ENCODE data around the gene NUP214.

NUP214 gene

DNA sequence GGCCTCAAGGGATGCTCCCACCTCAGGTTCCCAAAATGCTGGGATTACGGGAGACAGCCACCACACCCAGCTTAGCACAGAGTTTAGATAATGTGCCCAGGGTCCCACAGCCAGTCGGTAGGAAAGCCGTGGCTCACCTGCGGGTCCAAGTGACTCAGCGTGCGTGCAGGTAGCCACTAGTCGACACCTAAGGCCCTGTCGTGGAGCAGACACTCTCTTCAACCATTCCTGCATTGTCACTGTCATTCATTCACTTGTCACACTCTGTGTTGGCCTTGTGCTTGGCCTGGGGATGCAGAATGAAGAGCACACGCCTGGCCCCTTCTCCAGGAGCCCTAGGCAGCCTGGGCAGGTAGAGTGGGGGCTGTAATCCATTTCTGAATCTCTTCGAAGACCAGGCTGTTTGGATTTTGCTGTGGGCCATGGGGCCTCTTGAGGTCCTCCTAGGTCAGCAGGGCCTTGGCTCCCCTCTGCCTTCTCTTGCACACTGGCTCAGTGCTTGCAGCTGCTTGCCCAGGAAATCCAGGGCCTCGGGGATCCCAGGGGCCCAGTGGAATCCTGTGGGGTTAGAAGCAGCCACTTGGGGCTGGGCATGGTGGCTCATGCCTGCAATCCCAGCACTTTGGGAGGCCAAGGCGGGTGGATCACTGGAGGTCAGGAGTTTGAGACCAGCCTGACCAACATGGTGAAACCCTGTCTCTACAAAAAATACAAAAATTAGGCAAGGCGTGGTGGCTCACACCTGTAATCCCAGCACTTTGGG lies 35.2 kb upstream of the NUP214 start:
- Histone ChIP-seq H3K27me3 (ENCODE audit: insufficient read depth, poor library complexity, severe bottlenecking) (peaks cover 9% of the 10 kb centered on the region), H3K4me3 (replicated peaks; ENCODE audit: insufficient read depth, low read length) (no peak overlapping the region)
- no peak for DNase-seq (ENCODE audit: low read depth in 1 of 2, low spot score in 1 of 2)

DNA sequence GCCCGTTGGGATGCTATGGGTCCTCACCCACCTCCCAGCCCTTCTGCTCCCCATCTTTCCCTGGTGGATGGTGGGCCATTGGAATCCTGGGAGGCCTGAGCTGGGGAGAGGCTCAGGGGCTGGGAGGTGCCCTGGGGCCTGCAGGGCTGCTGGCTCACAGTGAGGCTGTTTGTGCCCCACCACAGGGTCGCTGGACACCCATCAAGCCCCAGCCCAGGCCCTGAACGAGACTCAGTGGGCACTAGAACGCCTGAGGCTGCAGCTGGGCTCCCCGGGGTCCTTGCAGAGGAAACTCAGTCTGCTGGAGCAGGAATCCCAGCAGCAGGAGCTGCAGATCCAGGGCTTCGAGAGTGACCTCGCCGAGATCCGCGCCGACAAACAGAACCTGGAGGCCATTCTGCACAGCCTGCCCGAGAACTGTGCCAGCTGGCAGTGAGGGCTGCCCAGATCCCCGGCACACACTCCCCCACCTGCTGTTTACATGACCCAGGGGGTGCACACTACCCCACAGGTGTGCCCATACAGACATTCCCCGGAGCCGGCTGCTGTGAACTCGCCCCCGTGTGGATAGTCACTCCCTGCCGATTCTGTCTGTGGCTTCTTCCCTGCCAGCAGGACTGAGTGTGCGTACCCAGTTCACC lies 33.9 kb upstream of the NUP214 start:
- H3K27ac ChIP-seq (replicated peaks): no peak overlapping the region
- no peak overlapping the region for H3K4me3 ChIP-seq (replicated peaks; ENCODE audit: insufficient read depth, low read length)
- peaks cover 18% of the 10 kb centered on the region for H3K27me3 ChIP-seq (ENCODE audit: insufficient read depth, poor library complexity, severe bottlenecking)
- no peak for TF ChIP-seq GABPA (IDR thresholded peaks at IDR 0.05; ENCODE audit: low read depth)
- no peak for DNase-seq (ENCODE audit: low read depth in 1 of 2, low spot score in 1 of 2)

More for the DNA sequence above, 35.2 kb upstream of the NUP214 start:
- H3K27ac ChIP-seq (replicated peaks): no peak overlapping the region
- TF ChIP-seq, protein P1, sequence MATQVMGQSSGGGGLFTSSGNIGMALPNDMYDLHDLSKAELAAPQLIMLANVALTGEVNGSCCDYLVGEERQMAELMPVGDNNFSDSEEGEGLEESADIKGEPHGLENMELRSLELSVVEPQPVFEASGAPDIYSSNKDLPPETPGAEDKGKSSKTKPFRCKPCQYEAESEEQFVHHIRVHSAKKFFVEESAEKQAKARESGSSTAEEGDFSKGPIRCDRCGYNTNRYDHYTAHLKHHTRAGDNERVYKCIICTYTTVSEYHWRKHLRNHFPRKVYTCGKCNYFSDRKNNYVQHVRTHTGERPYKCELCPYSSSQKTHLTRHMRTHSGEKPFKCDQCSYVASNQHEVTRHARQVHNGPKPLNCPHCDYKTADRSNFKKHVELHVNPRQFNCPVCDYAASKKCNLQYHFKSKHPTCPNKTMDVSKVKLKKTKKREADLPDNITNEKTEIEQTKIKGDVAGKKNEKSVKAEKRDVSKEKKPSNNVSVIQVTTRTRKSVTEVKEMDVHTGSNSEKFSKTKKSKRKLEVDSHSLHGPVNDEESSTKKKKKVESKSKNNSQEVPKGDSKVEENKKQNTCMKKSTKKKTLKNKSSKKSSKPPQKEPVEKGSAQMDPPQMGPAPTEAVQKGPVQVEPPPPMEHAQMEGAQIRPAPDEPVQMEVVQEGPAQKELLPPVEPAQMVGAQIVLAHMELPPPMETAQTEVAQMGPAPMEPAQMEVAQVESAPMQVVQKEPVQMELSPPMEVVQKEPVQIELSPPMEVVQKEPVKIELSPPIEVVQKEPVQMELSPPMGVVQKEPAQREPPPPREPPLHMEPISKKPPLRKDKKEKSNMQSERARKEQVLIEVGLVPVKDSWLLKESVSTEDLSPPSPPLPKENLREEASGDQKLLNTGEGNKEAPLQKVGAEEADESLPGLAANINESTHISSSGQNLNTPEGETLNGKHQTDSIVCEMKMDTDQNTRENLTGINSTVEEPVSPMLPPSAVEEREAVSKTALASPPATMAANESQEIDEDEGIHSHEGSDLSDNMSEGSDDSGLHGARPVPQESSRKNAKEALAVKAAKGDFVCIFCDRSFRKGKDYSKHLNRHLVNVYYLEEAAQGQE (IDR thresholded peaks at IDR 0.05; ENCODE audit: insufficient replicate concordance, low read depth): no peak
- TF ChIP-seq GABPA (IDR thresholded peaks at IDR 0.05; ENCODE audit: low read depth) (no peak), SPI1 (IDR thresholded peaks at IDR 0.05; ENCODE audit: borderline replicate concordance, low read depth) (no peak), POLR2AphosphoS5 (IDR thresholded peaks at IDR 0.05; ENCODE audit: low read depth) (no peak)
- TF ChIP-seq, protein P2, sequence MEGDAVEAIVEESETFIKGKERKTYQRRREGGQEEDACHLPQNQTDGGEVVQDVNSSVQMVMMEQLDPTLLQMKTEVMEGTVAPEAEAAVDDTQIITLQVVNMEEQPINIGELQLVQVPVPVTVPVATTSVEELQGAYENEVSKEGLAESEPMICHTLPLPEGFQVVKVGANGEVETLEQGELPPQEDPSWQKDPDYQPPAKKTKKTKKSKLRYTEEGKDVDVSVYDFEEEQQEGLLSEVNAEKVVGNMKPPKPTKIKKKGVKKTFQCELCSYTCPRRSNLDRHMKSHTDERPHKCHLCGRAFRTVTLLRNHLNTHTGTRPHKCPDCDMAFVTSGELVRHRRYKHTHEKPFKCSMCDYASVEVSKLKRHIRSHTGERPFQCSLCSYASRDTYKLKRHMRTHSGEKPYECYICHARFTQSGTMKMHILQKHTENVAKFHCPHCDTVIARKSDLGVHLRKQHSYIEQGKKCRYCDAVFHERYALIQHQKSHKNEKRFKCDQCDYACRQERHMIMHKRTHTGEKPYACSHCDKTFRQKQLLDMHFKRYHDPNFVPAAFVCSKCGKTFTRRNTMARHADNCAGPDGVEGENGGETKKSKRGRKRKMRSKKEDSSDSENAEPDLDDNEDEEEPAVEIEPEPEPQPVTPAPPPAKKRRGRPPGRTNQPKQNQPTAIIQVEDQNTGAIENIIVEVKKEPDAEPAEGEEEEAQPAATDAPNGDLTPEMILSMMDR (IDR thresholded peaks at IDR 0.05; ENCODE audit: insufficient read depth, low read length): no peak

DNA sequence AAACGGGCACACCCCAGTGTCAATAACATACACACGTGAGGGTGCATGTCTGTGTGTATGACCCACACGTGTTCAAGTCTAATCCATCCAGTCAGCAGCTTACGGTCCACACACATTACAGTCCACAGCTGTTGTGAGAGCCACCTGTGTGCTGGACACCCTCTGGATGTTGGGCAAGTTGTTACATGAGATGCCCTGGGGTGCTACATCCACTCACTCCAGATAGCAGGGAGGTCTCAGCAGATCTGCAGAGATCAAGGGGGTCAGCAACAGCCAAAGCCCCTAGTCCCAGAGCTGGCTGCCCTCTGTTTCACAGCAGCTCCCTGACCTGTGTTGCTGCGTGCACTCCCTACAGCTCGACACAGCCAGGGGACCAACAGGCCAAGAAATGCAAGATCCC lies 33.4 kb upstream of the NUP214 start:
- TF ChIP-seq POLR2AphosphoS5 (IDR thresholded peaks at IDR 0.05; ENCODE audit: low read depth): no peak
- no peak for TF ChIP-seq SPI1 (IDR thresholded peaks at IDR 0.05; ENCODE audit: borderline replicate concordance, low read depth)
- TF ChIP-seq, protein P1 (IDR thresholded peaks at IDR 0.05; ENCODE audit: insufficient replicate concordance, low read depth): no peak
- TF ChIP-seq, protein P2 (IDR thresholded peaks at IDR 0.05; ENCODE audit: insufficient read depth, low read length): no peak
- TF ChIP-seq GABPA (IDR thresholded peaks at IDR 0.05; ENCODE audit: low read depth): no peak
- Histone ChIP-seq H3K27ac (replicated peaks) (no peak overlapping the region), H3K27me3 (ENCODE audit: insufficient read depth, poor library complexity, severe bottlenecking) (peaks cover 23% of the 10 kb centered on the region), H3K4me3 (replicated peaks; ENCODE audit: insufficient read depth, low read length) (no peak overlapping the region)
- no peak for DNase-seq (ENCODE audit: low read depth in 1 of 2, low spot score in 1 of 2)

DNA sequence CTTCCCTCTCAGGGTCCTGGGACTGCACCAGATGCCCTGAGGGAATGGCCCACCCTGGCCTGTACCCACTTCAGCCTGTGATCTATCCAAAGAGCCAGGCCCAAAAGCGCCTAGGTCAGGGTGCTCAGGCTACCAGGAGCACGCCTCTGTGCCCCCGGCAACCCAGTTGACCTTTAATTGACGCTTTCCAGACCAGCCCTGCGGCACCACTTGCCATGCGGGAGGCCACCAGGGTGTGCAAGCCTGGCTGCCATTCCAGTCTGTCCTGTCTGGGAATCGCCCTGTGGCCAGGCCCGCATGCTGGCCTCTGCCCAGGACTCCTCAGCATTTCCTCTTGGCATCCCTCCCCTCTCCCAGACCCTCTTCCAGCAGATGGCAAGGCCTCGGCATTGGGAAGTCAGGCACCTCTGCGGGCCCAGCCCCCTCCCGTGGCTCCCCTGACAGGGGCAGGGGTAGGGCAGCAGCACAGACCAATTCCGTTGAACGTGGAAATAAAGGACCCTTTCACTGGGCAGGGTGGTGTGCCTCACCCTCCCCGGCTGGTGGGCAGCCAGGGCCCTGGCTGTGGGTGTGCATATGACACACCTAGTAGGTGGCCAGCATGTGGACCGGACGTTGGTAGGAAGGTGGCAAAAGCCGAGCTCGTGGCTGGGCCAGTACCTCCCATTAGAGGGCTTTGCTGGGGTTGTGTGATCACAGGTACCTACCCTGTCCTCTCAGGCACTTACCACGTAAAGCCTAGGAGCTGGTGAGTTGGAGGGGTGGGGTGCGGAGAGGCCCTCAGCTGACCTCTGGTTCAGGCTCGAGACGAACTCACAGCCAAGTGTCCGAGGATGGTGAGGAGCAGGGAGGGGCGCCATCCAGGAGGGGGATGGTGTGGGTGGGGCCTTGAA lies 32.6 kb upstream of the NUP214 start:
- no peak for DNase-seq (ENCODE audit: low read depth in 1 of 2, low spot score in 1 of 2)

More for the DNA sequence above, 32.6 kb upstream of the NUP214 start:
- no peak overlapping the region for H3K27ac ChIP-seq (replicated peaks)
- no peak overlapping the region for H3K4me3 ChIP-seq (replicated peaks; ENCODE audit: insufficient read depth, low read length)
- TF ChIP-seq SPI1 (IDR thresholded peaks at IDR 0.05; ENCODE audit: borderline replicate concordance, low read depth) (no peak), POLR2AphosphoS5 (IDR thresholded peaks at IDR 0.05; ENCODE audit: low read depth) (no peak), GABPA (IDR thresholded peaks at IDR 0.05; ENCODE audit: low read depth) (no peak)
- TF ChIP-seq, protein P1 (IDR thresholded peaks at IDR 0.05; ENCODE audit: insufficient replicate concordance, low read depth): no peak
- TF ChIP-seq, protein P2 (IDR thresholded peaks at IDR 0.05; ENCODE audit: insufficient read depth, low read length): no peak
- H3K27me3 ChIP-seq (ENCODE audit: insufficient read depth, poor library complexity, severe bottlenecking): peaks cover 31% of the 10 kb centered on the region
